Umbilical cord (tissue), 2 donors: ENCODE results near the gene AFAP1. TPM values are rescaled to one million over a fixed set of nuclear protein-coding genes. Genes with fewer than 3 reads are reported as not detected.

ENCODE experiments used
- DNase-seq: peaks from one replicate; pipeline ENCODE4 v3.0.0-alpha.2; 2015; ENCODE audit warnings: low spot score
- total RNA-seq: library from RNA; depleted of rRNA; stranded (reverse); fragments of >200 nt; gene quantifications from one replicate; pipeline ENCODE4 v1.2.3, GENCODE V29; 2014; ENCODE audit warnings: low replicate concordance; ENCODE audit not compliant: insufficient read depth

AFAP1 gene
- total RNA-seq, 1 donor from 2014 or later: 59.5 TPM

DNA sequence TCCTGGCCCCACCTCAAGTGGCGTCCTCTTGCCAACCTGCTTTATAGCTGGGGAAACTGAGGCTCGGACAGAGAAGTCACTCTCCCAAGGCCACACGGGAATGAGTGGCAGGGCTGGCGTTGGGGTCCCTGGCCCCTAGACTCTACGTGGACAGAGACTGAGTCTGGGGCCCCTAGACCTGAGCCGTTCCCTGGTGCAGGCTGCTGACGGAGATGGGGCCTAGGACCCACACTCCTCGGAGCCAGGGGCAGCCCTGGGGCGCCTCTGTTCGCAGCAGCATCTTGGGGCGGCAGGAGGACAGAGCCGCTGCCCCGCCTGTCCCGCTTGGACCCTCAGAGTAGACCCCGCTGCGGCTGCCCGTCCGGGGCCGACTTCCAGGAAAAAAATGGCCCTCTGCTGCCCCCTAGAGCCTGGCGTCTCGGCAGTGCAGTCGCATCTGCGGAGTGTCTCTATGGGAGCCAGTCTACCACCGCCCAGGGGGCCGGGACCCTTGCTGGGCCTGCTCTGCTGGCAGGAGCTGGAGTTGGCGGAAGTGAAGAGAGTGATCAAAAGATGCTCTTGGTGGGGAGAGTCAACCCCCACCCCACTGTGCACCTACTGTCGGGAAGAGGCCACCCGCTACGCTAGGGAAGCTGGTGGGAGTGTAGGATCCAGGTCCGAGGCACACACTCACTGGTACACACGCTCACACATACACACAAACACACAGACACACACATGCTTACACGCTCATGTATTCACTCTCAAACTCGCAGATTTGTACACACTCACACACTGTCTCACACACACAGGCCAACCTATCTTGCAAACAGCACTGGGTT is 220.1 kb downstream of the AFAP1 start:
- peak; percentile 41 for DNase-seq

DNA sequence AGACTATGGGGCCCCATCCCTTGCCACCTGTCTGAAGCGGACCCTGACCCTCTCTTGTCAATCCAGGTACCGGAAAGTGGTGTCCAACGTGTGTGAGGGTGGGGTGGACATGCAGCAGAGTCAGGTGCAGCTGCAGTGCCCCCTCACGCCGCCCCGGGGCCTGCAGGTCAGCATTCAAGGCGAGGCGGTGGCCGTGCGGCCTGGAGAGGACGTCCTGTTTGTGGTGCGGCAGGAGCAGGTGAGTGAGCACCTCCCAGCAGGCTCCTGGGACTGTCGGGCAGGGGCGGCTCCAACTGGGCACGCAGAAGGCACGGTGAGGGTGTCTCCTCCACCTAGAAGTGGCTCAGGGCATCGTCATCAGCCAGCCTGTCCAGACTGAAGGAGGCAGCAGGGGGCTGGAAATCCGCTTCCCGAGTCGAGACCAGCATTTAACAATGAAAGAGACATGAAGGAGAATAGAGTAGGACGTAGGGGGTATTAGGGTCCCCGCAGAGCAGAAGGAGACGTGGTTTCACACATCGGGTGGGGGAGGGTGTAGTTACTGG is 221.6 kb downstream of the AFAP1 start:
- no peak for DNase-seq

DNA sequence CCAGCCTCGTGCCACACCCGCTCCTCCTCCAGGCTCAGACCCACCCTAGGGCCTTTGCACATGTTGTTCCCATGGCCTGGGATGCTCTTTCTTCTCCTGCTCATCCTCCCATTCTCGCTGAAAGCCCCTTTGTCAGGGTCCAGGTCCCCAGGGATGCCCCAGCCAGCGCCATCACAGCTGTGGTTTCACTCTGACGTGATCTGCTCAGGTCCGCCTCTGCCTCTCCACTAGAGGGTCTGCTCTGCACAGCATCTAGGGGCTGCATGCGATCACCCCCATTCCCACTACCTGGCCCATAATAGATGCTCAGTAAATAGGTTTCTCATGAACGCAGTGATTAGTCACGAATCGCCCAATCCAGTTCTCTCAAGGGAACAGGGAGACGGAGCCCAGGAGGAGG is 222.5 kb downstream of the AFAP1 start:
- no peak for DNase-seq

DNA sequence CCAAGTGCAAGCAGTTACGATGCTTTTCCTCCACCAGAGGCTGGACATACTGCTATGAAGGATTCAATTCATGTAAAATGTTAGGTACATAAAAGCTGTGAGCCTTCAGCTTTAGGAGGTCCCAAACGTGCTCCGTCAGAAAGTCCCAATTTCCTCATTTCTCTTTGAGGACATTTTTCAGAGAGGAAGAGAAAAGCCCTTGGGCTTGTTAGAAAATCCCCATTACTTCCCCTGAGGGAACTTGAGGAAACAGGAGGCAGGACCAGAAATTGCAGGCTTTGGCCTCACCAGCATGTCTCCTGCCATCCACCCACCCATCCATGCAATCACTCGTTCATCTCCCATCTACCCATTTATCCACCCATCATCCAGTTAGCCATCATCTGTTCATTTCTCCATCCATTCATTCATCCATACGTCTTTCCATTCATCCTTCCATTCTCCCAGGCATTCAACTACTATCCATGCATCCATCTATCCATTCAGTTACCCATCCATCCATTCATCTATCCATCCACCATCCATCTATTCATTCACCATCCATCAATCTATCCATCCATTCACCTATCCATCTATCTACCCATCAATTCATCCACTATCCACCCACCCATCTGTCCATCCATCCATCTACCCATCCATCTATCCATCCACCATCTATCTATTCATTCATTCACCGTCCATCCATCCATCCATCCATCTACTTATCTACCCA is 223.5 kb downstream of the AFAP1 start:
- DNase-seq: no peak

DNA sequence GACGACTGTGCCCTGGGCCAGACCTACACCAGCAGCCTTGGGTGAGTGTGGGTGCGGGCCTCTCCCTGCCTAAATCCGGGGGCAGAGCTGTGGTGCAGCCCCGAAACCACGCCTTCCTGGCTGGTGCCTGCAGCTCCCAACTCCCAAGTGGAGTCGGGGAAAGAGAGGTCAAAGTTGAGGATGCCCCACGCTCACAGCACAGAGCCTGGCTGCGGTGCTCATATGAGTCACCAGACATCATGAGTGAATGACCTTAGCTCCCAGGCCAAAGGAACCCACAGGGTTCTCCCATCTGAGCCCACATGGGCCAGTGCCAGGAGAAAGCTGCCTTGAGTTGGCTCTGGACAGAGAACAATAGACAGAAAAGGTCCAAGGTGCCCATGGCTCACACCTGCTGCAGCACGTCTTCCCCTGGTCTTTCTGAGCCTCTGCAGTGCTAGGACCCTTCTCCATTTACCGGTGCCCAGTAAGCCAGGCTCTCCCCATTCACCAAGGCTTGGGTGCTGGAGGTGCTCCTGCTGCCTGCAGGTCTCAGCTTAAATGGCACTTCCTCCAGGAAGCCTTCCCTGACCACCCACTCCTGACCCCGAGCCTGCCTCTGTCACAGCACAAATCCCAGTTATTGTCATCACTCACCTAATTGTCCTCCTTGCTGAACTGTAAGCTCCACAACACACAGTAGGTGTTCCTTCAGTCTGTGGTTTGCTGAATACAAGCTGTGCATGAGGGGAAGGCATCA is 224.2 kb downstream of the AFAP1 start:
- DNase-seq: no peak

DNA sequence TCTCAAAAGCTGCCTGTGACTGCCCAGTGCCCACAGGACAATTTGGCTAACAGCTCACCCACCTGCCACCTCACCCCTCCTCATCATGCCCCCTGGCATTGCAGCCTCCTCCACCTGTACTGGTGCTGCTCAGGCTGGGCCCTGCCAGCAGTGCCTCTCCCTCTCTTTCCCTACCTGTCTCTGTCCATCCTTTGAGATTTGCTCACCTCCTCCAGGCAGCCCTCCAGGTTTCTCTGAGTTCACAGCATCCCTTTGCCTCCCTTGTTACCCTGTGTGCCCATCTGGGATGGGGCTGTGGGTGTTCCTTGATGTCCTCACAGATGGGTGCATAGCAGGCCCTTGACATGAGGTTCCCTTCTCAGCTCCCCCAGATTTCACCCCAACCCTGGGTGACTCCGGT is 224.9 kb downstream of the AFAP1 start:
- DNase-seq: no peak

DNA sequence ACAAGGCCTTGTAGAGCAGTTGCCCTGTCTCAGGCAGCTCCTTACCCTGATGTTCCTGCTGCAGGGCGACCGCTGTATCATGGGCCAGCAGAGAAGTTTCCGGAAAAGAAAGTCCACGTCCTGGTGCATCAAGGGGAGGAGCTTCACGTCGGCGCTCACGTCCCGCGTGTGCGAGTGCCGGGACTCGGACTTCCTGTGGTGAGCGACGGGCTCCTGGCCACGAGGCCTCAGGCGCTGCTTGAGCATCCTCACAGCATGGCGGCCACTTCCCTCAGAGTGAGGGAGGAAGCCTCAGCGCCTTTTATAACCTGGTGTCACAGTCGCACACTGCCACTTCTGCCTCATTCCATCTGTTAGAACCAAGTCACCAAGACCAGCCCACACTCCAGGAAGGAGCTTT is 225.5 kb downstream of the AFAP1 start:
- no peak for DNase-seq

DNA sequence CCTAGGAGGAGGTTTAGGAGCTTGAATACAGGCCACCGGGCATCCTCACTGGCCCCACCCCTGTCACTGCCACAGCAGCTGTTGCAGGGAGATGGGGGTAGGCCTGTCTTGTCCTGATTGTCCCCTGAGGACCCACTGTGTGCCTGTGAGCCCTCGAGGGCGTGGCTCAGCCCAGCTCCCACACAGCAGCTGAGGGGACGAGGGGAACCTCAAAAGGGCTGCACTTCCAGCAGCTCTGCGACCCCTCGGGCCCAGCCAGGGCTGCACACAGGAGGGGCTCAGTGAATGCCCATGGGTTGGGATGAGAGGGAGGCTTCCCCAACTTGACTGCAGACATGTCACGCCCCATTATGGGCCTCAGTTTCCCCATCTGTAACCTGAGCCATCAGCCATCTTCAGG is 225.9 kb downstream of the AFAP1 start:
- no peak for DNase-seq

DNA sequence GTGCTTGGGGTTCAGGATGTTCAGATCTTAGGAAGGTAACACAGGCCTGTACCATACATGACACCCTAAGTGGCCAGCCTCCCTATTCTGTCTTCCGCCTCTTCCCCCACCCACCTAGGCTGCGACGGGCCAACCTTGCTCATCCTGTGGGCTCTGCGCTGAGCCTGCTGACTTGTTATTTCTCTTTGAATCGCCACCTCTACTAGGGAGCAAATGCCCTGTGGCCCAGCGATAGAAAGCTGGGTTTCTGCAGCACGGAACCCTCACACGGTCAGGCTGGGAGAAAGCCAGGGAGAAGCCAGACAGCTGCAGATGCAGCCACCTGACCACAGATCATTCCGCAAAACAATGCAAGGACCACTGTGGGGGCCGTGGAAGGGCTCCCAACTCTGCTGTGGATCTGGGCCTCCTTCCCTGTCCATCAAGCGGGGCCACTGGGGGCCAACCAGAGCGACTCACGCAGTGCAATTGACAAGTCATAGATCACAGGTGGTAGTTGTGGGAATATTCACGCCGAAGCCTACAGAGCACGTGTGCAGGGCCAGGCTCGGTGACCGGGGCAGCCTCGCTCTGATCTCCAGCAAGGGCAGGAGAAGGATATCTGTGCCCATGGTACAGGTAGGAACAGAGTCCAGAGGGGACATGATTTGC is 227.5 kb downstream of the AFAP1 start:
- no peak for DNase-seq

DNA sequence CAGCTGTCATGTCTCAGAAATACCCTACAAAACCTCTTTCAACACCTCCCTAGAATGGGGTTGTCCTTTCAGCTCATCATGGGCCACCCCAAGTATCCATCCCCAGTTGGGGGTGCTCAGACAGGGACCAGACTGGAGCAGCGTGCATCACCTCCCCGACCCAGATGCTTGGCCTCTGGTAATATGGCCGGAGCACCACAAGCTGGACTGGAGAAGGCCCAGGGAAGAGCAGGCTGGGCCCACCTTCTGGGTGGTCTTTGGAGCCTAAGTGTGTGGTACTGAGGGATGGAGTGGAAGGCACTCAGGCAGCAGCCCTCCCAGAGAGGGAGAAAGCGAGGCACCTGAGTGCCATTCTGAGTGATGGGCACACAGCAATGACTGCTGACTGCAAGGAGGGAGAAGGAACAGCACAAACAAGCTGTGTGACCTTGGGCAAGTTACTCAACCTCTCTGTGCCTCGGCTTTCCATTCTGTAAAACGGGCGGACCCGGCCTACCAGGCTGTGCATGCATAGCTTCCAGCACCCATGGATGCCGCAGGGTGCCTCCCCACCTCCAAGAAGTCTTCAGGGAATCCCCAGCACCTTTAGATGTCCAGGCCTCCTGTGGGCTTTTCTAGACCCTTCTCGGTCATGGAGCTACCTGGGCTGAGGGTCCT is 228.2 kb downstream of the AFAP1 start:
- DNase-seq: no peak

DNA sequence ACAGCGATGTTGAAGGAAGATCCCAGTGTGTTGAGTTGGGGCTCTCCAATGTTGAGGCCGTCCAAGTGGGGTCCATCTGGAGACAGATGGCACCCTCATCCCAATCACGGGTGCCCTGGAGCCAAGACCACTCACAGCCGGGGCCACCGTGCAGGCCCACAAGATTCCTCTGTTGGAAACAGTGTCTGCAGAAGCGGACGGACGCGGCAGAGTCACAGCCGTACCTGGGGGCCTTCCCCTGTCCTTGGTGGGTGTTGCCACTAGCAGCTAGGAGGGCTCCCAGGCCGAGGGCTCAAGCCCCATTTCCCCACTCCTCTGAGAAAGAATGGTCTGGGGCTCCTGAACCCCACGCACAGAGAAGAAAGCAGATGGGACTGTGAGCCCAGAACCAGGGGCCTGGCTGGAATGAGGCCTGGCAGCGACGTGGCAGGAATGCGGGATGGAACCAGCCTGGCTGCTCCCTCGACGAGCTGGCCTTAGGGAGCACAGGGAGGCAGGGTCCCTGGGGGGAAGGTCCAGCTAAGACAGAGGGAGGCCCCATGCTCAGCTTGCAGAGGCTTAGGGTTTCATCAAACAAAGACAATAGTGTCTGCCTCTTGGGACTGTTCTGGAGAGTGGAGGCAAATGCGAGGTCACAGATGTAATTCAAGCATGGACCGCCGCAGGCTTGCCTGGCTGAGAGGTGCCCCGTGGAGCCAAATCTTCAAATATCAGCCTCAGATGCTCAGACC is 228.9 kb downstream of the AFAP1 start:
- DNase-seq: no peak

DNA sequence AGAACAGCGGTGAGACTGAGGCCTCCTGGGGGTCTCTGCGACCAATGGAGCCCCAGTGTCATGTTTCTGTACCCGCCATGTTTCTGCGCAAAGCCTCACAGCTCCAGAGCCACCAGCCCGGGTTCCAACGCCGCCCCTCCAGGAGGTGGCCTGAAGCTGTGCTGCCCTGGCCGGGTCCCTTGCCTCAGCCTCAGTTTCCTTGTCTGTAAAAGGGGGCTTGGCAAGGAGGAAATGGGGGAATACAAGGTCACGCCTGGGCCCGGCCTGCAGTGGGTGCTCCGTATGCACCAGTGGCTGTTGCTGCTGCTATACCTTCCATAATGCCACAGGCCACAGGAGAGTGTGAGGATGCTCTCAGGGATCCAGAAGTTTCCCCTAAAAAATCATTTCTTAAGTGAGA is 229.5 kb downstream of the AFAP1 start:
- no peak for DNase-seq

DNA sequence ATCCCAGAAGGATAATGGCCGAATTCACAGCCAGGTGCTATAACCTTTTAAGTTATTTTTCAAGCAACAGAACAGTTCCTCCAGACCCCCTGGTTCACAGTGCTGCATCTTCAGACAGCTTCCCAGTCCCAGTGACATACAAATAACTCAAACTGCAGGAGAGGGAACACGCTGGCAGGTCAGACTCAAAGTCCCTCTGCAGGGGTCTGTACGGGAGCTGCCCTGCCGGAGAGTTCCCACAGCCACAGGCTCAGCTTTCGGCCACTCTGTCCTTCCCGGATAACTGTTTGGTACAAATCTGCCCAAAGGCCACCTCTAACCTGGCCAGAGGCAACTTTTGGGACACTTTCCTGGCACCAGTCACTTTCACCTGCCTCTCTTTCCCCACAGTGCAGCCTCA is 230.2 kb downstream of the AFAP1 start:
- DNase-seq: no peak

DNA sequence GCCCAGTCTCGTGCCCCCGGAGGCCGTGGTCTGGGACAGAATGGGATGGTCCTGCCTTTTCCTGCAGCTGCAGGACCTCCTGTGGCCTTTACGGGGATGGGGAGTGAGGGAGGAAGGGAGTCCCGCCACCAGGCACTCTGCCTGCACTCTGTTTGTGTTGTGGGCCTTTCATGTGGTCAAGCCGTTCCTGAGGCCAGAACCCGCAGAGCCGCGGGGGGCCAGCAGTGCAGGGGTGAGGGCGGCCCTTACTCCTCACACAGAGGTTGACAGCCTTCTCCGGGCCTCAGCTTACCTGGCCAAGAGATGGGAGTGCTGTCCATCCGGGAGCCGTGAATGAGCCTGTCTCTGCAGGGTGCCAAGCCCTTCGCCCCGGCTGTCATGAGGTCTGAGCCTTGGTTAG is 230.7 kb downstream of the AFAP1 start:
- no peak for DNase-seq

Other genes starting within 250 kb of the AFAP1 start
- 0.96 TPM for gene ABLIM2, start 219.0 kb upstream of the AFAP1 start, total RNA-seq